Right renal pelvis (tissue), 4 donors: ENCODE measurements around the gene PSD4. TPM values are rescaled to one million over a fixed set of nuclear protein-coding genes. Genes with fewer than 3 reads are reported as not detected.
A peak's percentile ranks its signal among the peaks of the same experiment; 100 is the strongest.

Experiments used
- DNase-seq, 4 donors: peaks; one replicate each; pipeline ENCODE4 v3.0.0-alpha.2; 2013; ENCODE audit warnings: low read depth in 4 of 4, low spot score in 3 of 4, missing footprints in 1 of 4
- polyA plus RNA-seq, 4 donors: library from polyadenylated mRNA; unstranded; fragments of 120-200 nt; gene quantifications; one replicate each; pipeline ENCODE4 v1.2.1, GENCODE V29; 2013; ENCODE audit not compliant: insufficient read length in 4 of 4

Gene PSD4
- polyA plus RNA-seq, 4 donors = 9.1 to 13.5 (median 10.5) TPM

DNA sequence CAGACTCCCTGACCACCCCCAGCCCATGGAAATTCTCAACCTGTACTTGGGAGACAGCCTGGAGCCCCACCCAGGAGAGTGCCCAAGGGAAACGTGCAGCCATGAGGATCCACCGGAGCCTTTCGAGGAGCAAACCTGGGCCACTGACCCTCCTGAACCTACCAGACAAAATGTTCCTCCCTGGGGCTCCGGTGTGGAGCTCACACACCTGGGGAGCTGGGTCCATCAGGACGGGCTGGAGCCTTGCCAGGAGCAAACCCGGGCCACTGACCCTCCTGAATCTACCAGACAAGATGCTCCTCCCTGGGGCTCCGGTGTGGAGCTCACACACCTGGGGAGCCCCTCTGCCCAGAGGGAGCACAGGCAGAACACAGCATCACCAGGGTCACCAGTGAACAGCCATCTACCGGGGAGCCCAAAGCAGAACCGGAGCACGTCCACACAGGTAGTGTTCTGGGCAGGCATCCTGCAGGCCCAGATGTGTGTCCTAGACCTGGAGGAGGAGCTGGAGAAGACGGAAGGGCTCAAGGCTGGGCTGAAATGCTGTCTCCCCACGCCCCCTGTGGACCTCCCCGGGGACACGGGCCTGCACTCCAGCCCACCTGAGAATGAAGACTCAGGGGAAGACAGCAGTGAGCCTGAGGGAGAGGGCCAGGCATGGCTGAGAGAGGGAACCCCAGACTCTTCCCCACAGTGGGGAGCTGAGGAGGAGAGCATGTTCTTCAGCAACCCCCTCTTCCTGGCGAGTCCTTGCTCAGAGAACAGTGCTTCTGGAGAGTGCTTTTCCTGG, 8.9 kb downstream of the PSD4 start:
- DNase-seq = no peak

DNA sequence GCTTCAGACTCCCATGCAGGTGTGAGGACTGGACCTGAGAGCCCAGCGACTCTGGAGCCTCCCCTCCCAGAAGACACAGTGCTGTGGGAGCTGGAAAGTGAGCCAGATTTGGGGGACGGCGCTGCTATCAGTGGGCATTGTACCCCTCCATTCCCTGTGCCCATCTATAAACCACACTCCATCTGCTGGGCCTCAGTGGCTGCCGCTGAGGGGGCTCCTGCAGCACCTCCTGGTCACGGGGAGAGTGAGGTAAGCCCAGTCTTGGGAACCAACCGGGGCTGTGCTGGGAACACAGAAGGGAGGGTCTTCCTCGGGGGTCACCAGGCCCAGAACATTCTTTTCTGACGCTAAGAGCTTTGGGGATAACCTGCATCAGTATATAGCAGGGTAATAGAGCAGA, 9.5 kb downstream of the PSD4 start:
- no peak for DNase-seq

DNA sequence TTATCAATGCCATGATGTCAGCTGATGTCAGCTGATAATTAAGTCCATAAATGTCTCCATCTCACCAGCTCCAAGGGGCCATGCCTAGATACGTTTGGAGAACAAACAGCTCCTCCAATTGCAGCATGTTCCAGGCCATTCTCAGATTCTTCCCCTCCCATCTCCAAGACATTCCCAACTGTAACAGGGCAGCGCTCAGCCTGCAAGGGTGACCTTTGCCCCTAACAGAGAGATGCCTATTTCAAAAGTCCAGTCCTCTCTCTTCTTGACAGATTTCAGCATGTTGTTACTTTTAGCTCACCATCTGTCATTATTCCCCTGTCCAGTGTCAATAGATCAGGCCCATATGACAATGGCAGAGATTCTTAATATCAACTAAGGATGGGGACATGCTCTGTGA, 9.9 kb downstream of the PSD4 start:
- no peak for DNase-seq

DNA sequence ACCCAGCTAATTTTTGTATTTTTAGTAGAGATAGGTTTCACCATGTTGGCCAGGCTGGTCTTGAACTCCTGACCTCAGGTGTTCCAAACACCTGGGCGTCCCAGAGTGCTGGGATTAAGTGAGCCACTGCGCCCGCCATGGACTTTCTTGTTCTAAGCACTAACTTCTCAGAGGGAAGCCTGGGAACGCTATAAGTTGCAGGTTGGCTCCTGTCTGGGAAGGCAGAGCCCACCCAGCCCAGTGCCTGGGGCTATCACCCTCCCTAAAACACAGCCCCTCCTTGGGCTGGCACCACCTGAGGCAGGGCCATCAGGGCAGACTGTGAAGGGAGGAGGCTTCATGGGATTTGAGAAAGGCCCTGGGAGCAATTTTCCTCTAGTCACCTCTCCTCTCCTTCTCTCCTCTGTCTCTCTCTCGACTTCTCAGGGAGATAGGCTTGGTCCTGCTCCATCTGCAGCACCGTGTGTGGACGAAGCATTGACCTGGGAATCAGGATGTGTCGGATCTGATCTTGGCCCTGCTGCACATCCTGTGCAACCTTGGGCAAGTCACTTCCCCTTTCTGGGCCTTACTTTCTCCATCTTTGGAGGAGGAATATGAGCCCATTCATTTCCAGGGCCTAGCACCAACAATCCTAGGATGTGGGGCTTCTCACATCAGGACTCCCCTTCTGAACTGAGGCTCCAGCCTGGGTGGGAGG, 10.9 kb downstream of the PSD4 start:
- no peak for DNase-seq

DNA sequence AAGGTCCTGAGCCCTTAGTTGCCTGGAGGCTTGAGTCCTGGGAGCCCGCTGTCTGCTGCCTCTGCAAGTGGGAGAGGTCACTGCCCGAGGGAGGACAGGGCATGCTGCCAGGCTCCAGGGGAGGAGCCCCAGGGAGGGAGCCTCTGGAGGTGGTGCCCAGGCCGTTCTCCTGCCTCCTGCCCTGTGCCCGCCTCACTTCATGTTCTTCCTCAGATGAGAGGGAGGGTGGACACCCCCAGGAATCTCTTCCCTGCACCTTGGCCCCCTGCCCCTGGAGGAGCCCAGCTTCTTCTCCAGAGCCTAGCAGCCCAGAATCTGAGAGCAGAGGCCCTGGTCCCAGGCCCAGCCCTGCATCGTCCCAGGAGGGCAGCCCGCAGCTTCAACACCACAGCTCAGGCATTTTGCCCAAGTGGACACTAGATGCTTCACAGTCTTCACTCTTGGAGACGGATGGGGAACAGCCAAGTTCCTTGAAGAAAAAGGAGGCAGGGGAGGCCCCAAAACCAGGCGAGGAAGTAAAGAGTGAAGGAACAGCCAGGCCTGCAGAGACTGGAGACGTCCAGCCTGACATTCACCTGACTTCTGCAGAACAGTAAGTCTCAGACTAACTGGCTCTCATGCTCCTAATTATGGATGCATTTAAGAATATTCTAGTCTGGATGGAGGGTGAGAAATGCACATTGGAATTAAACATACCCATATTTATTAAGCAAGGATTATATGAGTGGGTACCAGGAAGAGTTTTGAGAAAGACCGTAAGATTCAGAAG, 12.1 kb downstream of the PSD4 start:
- no peak for DNase-seq

DNA sequence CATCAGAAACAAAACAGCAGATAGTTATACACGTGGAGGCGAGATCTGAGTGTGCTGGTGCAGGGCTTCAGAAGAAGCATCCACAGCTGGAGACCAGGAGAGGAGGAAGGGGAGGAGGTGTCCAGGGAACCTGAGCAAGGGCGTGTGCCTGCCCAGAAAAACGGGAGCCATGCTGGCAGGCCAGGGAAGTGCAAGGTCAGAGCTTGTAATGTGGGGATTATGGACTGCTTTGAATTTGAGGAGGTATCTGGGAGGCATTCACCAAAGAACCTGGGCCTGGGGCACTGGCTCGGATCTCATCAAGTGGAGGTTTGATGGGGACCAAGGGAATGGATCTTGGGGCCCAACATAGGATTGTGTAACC, 12.6 kb downstream of the PSD4 start:
- no peak for DNase-seq

DNA sequence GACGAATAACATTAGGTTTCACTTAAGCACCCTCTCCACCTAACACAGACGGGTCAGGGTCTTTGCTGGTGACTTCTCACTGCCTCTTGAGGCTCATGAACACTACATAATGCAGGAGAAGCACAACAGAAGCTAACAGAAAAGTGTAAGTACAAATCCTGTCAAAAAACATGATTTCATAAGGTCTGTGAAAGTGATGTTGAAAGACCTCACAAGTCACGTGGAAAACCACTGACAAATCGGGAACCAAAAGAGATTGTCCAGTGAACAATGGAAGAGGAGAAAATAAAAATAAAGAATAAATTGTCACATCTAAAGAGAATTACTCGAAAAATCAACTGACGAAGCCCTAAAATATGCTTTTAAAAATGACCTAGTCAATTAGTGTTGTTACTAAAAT, 14.0 kb downstream of the PSD4 start:
- DNase-seq = no peak

DNA sequence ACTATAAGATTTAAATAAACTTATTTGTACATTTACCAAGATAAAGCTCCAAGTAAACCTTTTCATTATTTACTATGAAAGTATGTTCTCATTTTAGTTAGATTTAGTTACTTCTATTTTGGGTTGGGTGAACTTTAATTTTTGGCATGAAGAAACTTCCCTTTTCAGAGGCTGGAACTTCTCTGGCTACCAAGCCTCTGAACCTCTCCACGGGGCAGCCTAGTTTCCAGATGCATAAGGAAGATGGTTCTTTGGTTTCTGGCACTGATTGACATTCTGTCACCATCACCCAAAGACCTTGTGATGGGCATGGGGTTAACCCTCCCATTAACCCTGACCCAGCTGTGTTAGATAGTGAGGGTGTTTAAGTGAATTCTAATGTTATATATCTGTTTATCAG, 17.1 kb downstream of the PSD4 start:
- DNase-seq = no peak

DNA sequence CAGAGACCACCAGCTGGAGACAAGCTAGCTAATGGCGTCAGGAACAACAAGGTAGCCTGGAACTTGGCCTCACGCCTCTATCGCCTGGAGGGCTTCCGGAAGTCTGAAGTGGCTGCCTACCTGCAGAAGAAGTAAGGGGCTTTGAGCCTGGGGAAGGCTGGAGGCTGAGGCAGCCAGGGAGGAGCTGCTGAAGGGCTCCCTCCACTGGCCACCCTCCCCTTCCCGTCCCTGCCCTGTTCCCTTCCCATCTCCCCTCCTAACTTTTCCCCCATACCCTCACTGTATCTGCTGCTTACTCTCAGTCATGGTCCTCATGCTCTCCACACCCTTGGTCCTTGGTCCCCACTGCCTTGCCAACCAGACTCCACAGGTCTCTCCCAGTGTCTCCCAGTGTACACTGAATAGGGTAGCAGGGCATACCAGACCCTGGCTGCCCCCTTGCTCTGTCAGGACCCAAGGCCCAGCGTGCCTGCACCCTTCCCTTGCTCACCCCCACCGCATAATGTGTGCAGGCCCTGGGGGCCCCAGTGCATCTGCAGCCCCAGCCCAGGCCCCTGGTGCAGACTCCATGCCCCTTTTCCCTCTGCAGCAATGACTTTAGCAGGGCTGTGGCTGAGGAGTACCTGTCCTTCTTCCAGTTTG, 18.8 kb downstream of the PSD4 start:
- no peak for DNase-seq

DNA sequence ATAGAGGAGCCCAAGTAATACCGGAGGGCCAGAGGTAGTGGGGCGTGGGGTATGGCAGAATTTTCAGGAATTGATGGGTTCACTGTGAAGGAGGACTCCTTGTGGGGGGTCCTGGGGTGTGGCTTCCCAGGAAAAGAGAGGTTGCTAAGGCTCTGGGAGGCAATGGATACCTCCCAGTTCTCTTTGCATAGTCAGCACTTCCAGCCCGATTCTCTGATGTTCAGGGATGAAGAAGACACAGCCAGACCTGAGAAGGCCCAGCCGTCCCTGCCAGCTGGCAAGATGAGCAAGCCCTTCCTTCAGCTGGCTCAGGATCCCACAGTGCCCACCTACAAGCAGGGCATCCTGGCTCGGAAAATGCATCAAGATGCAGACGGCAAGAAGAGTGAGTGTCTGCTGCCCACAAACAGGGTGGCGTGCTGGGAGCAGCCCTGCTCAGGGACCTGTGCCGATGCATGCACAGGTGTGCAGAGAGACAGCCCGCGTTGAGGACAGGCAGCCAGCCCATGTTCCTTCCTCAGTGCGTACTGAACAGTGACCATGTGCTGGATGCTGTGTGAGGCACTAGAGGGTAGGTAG, 22.2 kb downstream of the PSD4 start:
- no peak for DNase-seq

DNA sequence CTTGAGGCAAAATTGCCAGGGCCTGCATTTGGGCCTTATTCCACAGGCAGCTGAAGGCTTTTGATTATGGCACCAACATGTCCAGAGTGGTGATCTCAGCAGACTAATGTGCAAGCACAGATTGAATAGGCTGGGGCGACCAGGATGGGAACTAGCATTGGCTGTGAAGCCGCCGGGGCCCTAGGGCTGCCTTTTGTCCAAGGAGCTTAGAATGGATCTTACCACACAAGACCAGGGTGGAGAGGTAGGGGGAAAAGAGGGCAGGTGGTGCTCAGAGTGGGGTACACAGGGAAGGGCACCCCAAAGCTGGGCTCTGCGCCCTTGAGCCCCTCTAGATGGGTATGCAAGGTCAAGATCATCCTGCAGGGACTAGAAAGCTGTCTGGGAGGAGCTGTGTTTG, 23.1 kb downstream of the PSD4 start:
- no peak for DNase-seq

DNA sequence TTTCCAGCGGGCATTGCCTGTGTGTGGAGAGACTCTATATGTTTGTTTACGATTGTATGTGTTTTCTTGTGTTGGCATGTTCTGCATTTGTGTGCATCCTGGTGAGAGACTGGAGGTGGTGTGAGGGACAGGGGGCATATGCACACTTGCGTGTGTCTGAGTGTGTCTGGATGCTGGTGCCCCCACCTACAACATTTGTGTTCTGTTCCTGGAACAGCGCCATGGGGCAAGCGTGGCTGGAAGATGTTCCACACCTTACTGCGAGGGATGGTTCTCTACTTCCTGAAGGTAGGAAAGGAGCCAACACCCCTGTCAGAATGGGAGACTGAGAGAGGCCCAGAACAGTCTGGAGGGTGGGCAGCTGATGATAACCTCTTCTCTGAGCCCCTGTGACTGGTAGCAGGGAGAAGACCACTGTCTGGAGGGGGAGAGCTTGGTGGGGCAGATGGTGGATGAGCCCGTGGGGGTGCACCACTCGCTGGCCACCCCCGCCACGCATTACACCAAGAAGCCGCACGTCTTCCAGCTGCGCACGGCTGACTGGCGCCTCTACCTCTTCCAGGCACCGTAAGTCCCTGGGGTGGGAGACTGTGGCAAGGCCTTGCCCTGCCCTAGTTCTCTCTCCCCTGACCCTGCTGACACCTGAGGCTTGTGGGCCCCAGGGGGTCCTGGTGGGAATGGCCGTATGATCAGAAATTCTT, 23.7 kb downstream of the PSD4 start:
- DNase-seq = no peak

DNA sequence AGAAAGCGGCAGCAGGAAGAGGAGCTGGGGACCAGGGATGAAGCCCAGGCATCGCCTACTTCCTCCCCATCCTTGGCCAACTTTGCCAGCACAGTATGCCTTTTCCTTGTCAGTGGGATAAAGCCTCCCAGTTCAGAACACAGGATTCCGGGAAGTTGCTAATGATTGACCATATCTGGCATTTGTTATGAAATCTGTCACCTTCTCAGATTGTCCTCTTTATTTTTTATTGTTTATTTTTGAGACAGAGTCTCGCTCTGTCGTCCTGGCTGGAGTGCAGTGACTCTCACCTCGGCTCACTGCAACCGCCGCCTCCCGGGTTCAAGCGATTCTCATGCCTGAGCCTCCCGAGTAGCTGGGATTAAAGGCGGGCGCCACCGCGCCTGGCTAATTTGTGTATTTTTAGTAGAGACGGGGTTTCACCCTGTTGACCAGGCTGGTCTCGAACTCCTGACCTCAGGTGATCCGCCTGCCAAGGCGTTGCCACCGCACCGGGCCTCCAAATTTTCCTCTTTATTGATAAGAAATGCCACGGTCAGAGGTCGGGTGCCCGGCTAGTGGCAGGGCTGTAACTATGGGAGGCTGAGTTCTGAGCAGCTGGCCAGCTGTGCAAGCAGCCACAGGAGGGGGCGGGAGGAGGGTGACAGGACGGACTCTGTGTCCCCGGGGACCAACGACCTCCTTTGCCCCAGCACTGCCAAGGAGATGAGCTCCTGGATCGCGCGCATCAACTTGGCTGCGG, 24.4 kb downstream of the PSD4 start:
- DNase-seq = no peak

DNA sequence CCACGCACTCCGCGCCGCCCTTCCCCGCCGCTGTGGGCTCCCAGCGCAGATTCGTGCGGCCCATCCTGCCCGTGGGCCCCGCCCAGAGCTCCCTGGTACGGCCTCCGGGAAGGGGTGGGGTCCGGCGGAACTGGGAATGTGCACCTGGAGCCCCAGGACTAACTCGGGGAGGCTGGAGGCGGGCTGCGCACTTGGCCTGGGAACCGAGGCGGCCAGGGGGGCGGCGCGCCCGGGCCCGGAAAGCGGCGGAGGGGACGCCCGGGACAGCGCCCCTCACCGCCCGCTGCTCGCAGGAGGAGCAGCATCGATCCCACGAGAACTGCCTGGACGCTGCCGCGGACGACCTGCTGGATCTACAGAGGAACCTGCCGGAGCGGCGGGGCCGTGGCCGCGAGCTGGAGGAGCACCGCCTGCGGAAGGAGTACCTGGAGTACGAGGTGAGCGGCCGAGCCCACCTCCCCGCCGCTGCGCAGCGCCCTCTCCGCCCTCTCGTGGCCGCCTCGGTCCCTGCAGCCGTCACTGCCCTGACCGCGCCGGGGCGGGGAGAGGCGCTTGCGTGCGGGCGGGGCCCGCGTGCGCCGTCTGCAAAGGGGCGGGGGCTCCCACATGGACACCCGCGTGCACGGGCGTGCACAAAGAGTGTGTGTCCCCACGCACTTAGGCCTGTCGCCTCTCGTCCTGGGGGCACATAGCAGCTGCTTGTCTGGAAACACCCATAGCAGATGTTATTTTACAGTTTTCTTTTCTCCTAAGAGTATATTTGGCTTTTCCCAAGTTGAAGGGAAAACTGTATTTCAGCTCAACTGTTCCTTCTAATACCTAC, 25.2 kb downstream of the PSD4 start:
- DNase-seq = peak in 2 of 4 donors; percentile 71 to 77

DNA sequence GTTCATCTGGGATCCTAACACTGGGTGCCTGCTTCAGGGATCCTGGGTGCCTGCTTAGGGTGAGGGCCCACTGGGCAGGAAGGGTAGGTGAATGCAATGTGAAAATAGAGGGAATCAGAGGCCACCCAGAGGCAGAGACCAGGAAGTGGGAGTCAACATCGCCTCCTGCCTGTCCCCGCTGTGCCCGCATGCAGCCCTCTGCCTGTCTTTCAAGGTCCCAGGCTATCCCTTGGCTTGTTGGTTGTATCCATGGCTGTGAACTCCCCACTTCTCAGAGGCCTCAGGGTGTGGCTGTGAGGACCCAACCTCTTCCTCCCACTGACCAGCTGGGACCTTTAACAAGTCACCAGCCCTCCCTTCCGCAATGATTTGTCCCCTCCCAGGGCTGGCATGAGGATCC, 26.5 kb downstream of the PSD4 start:
- DNase-seq = no peak

DNA sequence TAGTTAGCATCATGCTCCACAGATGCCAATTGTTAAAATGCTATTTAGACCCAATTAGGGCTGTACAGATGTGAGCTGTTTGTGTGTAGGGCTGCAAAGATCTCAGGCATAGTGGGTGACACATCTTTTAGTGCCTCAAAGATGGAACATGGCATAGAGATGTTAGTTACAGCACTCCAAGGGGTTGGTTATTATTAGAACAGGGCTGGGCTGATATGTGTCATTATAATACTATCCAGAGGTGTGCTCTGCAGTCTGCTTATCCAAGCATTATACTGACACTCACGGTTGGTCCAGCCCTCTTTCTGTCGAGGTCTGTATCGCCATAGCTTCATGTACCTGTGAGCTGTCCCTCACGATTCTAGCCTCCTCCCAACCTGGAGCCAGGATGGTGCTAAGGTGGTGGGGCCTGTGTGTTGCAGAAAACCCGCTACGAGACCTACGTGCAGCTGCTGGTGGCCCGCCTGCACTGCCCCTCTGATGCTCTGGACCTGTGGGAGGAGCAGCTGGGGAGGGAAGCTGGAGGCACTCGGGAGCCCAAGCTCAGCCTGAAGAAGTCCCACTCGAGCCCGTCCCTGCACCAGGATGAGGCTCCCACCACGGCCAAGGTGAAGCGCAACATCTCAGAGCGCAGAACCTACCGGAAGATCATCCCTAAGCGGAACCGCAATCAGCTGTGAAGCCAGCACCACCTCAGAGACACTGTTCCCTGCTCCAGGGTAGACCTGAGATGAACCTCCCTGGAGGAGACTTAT, 27.1 kb downstream of the PSD4 start:
- no peak for DNase-seq

DNA sequence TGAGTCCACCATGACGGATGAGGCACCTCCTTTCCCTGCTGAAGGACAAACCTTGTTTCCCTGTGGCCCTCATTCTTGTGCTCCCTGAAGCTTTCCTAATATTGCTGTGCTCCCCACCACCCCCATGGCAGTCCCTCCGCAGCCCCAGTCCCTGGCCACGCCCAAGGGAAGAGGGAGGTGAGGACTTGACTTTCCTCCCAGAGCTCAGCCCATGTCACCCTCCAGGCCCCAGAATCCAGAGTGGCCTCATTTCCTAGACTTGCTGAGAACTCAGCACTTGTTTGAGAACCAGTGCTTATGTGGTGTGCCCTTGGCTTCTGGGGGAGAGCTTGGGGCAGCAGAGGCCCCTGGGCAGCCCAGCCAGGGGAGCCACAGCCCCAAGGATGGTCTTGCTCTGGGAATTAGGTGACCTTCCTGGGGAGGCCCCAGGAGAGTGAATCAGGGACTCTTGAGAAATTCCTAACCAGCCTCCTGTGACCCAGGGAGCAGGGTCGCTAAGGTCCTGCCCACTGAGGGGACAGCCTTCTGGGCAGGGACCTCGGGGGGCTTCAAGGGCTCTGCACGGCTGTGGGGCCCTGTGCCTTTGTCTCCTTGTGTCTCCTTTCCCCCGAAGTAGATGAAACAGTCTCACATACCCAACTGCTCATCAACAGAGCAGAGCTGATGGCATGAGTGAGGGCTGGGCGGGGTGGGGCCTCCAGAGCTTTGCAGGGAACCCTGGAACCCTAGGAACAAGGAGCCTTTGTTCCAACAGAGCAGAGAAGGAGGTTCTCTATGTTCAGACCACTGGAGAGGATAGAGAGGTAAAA, 27.9 kb downstream of the PSD4 start:
- no peak for DNase-seq
